ENCODE data around the gene CCDC50.

- no peak for TF ChIP-seq CTCF (IDR thresholded peaks at IDR 0.05)
- no peak for TF ChIP-seq EP300 (IDR thresholded peaks at IDR 0.05)
- TF ChIP-seq POLR2A (IDR thresholded peaks at IDR 0.05) = no peak
- no peak for TF ChIP-seq POLR2AphosphoS5 (IDR thresholded peaks at IDR 0.05)
Measured at GRCh38 chr3:191378142-191378812, 49.1 kb downstream of the CCDC50 start.

Data from upper lobe of left lung (tissue), 4 donors.